GM10248 (cell line): ENCODE data around the gene RACGAP1.

Source experiments
- CTCF ChIA-PET: fragments of 300-600 bp; sonication (Branson Sonifier 250); formaldehyde crosslinking; extraction: SDS; loops from one replicate; lab custom pipeline; 2021; ENCODE audit warnings: antibody characterized with exemption; lab: Yijun Ruan, JAX
- POLR2A ChIA-PET: fragments of 350-650 bp; sonication (Branson Sonifier 250); formaldehyde crosslinking; extraction: SDS; loops from one replicate; lab custom pipeline; 2020; ENCODE audit warnings: antibody characterized with exemption; lab: Yijun Ruan, JAX
- DNase-seq: peaks from one replicate; pipeline ENCODE4 v3.0.0; 2012; ENCODE audit errors: extremely low spot score
- CTCF ChIP-seq: IDR thresholded peaks from 2 replicates; pipeline ENCODE4 v1.5.1; 2012; ENCODE audit warnings: mild to moderate bottlenecking, low read depth; ENCODE audit errors: extremely low read depth, missing control alignments, control extremely low read depth

Gene RACGAP1

GRCh38 chr12:49962861-49963765 is 62.2 kb downstream of the RACGAP1 start:
- no peak for DNase-seq
- ChIA-PET POLR2A (no interaction called here), CTCF (interaction anchor here (1.4 to 11.6 kb wide), 4 partner anchors 17 to 107 kb away, joined by 6 to 161 read pairs (median 66); no protein-coding TSS in a partner anchor)
- no peak for TF ChIP-seq CTCF

- CTCF ChIA-PET = interaction anchor here (11.2 to 11.6 kb wide), 2 partner anchors 76 to 91 kb away, joined by 125 to 161 read pairs; no protein-coding TSS in a partner anchor
- POLR2A ChIA-PET = no interaction called here
- TF ChIP-seq CTCF = no peak
- DNase-seq = no peak
Measured at GRCh38 chr12:49961993-49962764, 63.1 kb downstream of the RACGAP1 start.

- DNase-seq = no peak
- CTCF ChIA-PET = interaction anchor here (4.7 to 11.2 kb wide), 2 partner anchors 15 to 92 kb away, joined by 35 to 161 read pairs; no protein-coding TSS in a partner anchor
- POLR2A ChIA-PET = no interaction called here
- TF ChIP-seq CTCF = no peak
Measured at GRCh38 chr12:49961111-49961922, 64.0 kb downstream of the RACGAP1 start, which contains the start of gene AQP5. Gene AQP5 (plus strand): TSS chr12:49961872. CDS start chr12:49962018, 146 bp downstream.

- ChIA-PET POLR2A (no interaction called here), CTCF (interaction anchor here (4.7 to 11.2 kb wide), 2 partner anchors 14 to 93 kb away, joined by 35 to 161 read pairs; no protein-coding TSS in a partner anchor)
- no peak for TF ChIP-seq CTCF
- no peak for DNase-seq
Measured at GRCh38 chr12:49960474-49961110, 64.7 kb downstream of the RACGAP1 start.

GRCh38 chr12:49959685-49960473 is 65.4 kb downstream of the RACGAP1 start:
- POLR2A ChIA-PET = no interaction called here
- CTCF ChIA-PET = interaction anchor here (2.0 to 4.7 kb wide), 5 partner anchors 7 to 111 kb away, joined by 7 to 40 read pairs (median 12); no protein-coding TSS in a partner anchor
- DNase-seq = no peak

More at GRCh38 chr12:49959685-49960473, 65.4 kb downstream of the RACGAP1 start:
- no peak for TF ChIP-seq CTCF
